SU-DHL-6 (cell line): ENCODE measurements around the gene RPL35A.

Experiments used
- H2AFZ ChIP-seq: fragments of 200-600 bp; sonication (generic); 2 replicates; pipeline ENCODE4 v1.6.1; 2014; ENCODE audit warnings: low read depth, mild to moderate bottlenecking, moderate library complexity, mixed read lengths, antibody characterized with exemption, low read length; ENCODE audit not compliant: severe bottlenecking
- H3F3A ChIP-seq: fragments of 200-600 bp; shearing (Covaris generic); 2 replicates; pipeline ENCODE4 v1.6.0; 2016; ENCODE audit warnings: antibody characterized with exemption, mild to moderate bottlenecking; ENCODE audit not compliant: insufficient read depth
- H3K27ac ChIP-seq: fragments of 200-600 bp; sonication (generic); 2 replicates; pipeline ENCODE4 v1.5.1; 2016; ENCODE audit warnings: low read depth, mild to moderate bottlenecking, low read length, moderate library complexity, mixed read lengths
- H3K27me3 ChIP-seq: fragments of 200-600 bp; sonication (generic), shearing (Covaris generic); 2 replicates; pipeline ENCODE4 v1.6.0; 2014; ENCODE audit warnings: mild to moderate bottlenecking, low read length
- H3K36me3 ChIP-seq: fragments of 200-600 bp; sonication (generic); 2 replicates; pipeline ENCODE4 v1.6.1; 2014; ENCODE audit warnings: mild to moderate bottlenecking, low read length, mixed read lengths
- H3K4me2 ChIP-seq: fragments of 300-600, 200-600 bp; shearing (Covaris generic), sonication (generic); 2 replicates; pipeline ENCODE4 v1.6.0; 2014; ENCODE audit warnings: low read length, low read depth, mild to moderate bottlenecking; ENCODE audit not compliant: poor library complexity, severe bottlenecking
- H3K4me3 ChIP-seq: fragments of 200-600 bp; sonication (generic); 2 replicates; pipeline ENCODE4 v1.5.1; 2014; ENCODE audit warnings: antibody characterized with exemption, low read length, mild to moderate bottlenecking, mixed read lengths; ENCODE audit not compliant: insufficient read depth, poor library complexity, severe bottlenecking
- H3K79me2 ChIP-seq: fragments of 200-600 bp; sonication (generic); 2 replicates; pipeline ENCODE4 v1.6.1; 2014; ENCODE audit warnings: mild to moderate bottlenecking, low read length, moderate library complexity; ENCODE audit not compliant: insufficient read depth
- H3K9ac ChIP-seq: fragments of 200-600 bp; sonication (generic); 2 replicates; pipeline ENCODE4 v1.7.0; 2014; ENCODE audit warnings: mild to moderate bottlenecking, low read length
- H3K9me2 ChIP-seq: fragments of 200-600 bp; sonication (generic); replicated peaks from 2 replicates; pipeline ENCODE4 v1.6.1; 2014; ENCODE audit warnings: low read length; ENCODE audit not compliant: insufficient read depth
- H3K9me3 ChIP-seq: fragments of 200-600 bp; sonication (generic); 2 replicates; pipeline ENCODE4 v1.6.1; 2014; ENCODE audit warnings: low read length, mixed read lengths; ENCODE audit not compliant: insufficient read depth
- H4K20me1 ChIP-seq: fragments of 200-600 bp; sonication (generic); 2 replicates; pipeline ENCODE4 v1.6.1; 2014; ENCODE audit warnings: low read depth, mild to moderate bottlenecking, antibody characterized with exemption, low read length, moderate library complexity, mixed read lengths
- CTCF ChIP-seq: fragments of 200-600 bp; sonication (generic); IDR thresholded peaks from one replicate; pipeline ENCODE4 v1.5.1; 2017; ENCODE audit warnings: antibody characterized with exemption, mild to moderate bottlenecking, low read length, moderate library complexity; ENCODE audit not compliant: insufficient read depth, poor library complexity, severe bottlenecking
- EZH2phosphoT487 ChIP-seq: fragments of 200-600 bp; sonication (generic), shearing (Covaris generic); conservative IDR thresholded peaks from 2 replicates; pipeline ENCODE4 v1.6.1; 2018; ENCODE audit warnings: mild to moderate bottlenecking, antibody characterized with exemption, low read length, moderate library complexity, mixed read lengths

The RPL35A gene

DNA sequence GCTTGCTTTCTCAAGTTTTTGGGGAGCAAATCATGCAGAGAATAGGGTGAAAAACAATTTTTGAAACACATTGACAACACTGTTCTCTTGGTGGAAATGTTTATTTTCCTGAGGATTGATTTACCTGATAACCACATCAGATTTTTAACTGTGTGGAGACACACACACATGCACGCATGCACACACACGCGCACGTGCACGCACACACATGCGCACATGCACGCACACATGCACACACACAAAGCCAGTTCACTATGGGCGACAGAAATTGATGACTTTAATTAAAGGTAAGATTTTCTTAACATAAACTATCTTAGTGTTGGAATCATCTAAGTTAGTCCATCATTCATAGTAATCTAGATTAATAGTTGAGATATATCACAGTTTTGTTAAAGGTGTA, 25.3 kb downstream of the RPL35A start:
- no peak for TF ChIP-seq CTCF
- TF ChIP-seq EZH2phosphoT487: no peak
- no peaks in the 10 kb centered on the region for H3K9me3 ChIP-seq
- no peaks in the 10 kb centered on the region for H3K27me3 ChIP-seq
- no peak overlapping the region for H2AFZ ChIP-seq
- no peaks in the 10 kb centered on the region for H3K79me2 ChIP-seq
- no peak overlapping the region for H3K9ac ChIP-seq
- H3K4me3 ChIP-seq: no peak overlapping the region
- H3K27ac ChIP-seq: no peak overlapping the region
- H3K4me2 ChIP-seq: no peak overlapping the region
- no peaks in the 10 kb centered on the region for H3F3A ChIP-seq
- no peaks in the 10 kb centered on the region for H4K20me1 ChIP-seq
- no peaks in the 10 kb centered on the region for H3K9me2 ChIP-seq
- H3K36me3 ChIP-seq: no peaks in the 10 kb centered on the region

GRCh38 chr3:197983076-197983475, 33.1 kb downstream of the RPL35A start:
- H3K27ac ChIP-seq: no peak overlapping the region
- no peak overlapping the region for H3K4me2 ChIP-seq
- no peaks in the 10 kb centered on the region for H4K20me1 ChIP-seq
- no peaks in the 10 kb centered on the region for H3K9me2 ChIP-seq
- no peak overlapping the region for H3K4me3 ChIP-seq
- TF ChIP-seq CTCF (no peak), EZH2phosphoT487 (no peak)
- no peaks in the 10 kb centered on the region for H3K36me3 ChIP-seq
- no peaks in the 10 kb centered on the region for H3K9me3 ChIP-seq
- H3K27me3 ChIP-seq: no peaks in the 10 kb centered on the region
- no peaks in the 10 kb centered on the region for H3F3A ChIP-seq
- H2AFZ ChIP-seq: no peak overlapping the region
- H3K9ac ChIP-seq: no peak overlapping the region
- H3K79me2 ChIP-seq: no peaks in the 10 kb centered on the region

- Histone ChIP-seq H4K20me1 (no peaks in the 10 kb centered on the region), H3K9me2 (no peaks in the 10 kb centered on the region), H3K79me2 (no peaks in the 10 kb centered on the region), H3F3A (no peaks in the 10 kb centered on the region), H3K9ac (no peak overlapping the region), H2AFZ (no peak overlapping the region), H3K9me3 (no peaks in the 10 kb centered on the region), H3K36me3 (no peaks in the 10 kb centered on the region), H3K4me3 (no peak overlapping the region), H3K27ac (no peak overlapping the region), H3K27me3 (no peaks in the 10 kb centered on the region), H3K4me2 (no peak overlapping the region)
- TF ChIP-seq CTCF (no peak), EZH2phosphoT487 (no peak)
Measured at GRCh38 chr3:197989651-197990050, 39.7 kb downstream of the RPL35A start.

DNA sequence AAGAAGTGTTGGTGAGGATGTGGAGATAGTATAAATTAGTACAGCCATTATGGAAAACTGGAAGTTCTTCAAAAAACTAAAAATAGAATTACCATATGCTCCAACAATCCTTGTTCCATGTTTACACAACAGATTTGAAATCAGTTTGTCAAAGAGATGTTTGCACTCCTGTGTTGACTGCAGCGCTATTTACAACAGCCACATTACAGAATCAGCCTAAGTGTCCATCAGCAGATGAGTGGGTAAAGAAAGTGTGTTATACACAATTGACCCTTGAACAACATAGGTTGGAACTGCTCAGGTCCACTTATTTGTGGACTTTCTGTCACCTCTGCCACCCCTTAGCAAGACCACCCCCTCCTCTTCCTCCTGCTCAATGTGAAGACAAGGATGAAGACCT, 44.7 kb downstream of the RPL35A start:
- Histone ChIP-seq H4K20me1 (no peaks in the 10 kb centered on the region), H3K36me3 (no peaks in the 10 kb centered on the region), H3K27ac (no peak overlapping the region), H3K4me2 (no peak overlapping the region), H2AFZ (no peak overlapping the region), H3K9me2 (no peaks in the 10 kb centered on the region), H3K27me3 (no peaks in the 10 kb centered on the region), H3F3A (no peaks in the 10 kb centered on the region), H3K9me3 (no peaks in the 10 kb centered on the region), H3K4me3 (no peak overlapping the region), H3K9ac (no peak overlapping the region), H3K79me2 (no peaks in the 10 kb centered on the region)
- no peak for TF ChIP-seq EZH2phosphoT487
- no peak for TF ChIP-seq CTCF
